GM23338 (cell line): ENCODE data around the gene PFKFB2. TPM values are rescaled to one million over a fixed set of nuclear protein-coding genes. Genes with fewer than 3 reads are reported as not detected.

Experiments used
- ATAC-seq: fragments of 200-7000 bp; cut with Tn5 transposase; 3 replicates; pipeline ENCODE4 v1.9.1; 2020
- DNase-seq: peaks from one replicate; pipeline ENCODE4 v3.0.0-alpha.2; 2015; ENCODE audit warnings: low spot score
- H2AFZ ChIP-seq: fragments of 200-600 bp; sonication (generic); 2 replicates; pipeline ENCODE4 v1.8.0; 2016; ENCODE audit warnings: antibody characterized with exemption, mild to moderate bottlenecking, moderate library complexity
- H3F3A ChIP-seq: fragments of 200-600 bp; sonication (generic); replicated peaks from 2 replicates; pipeline ENCODE4 v1.8.0; 2017; ENCODE audit warnings: antibody characterized with exemption, mixed run types, low read depth
- H3K27ac ChIP-seq: fragments of 200-600 bp; sonication (generic); 2 replicates; pipeline ENCODE4 v1.6.1; 2016; ENCODE audit warnings: low read depth
- H3K27me3 ChIP-seq: fragments of 200-600 bp; sonication (generic); 2 replicates; pipeline ENCODE4 v1.8.0; 2016; ENCODE audit warnings: mild to moderate bottlenecking, mixed run types, moderate library complexity; ENCODE audit not compliant: insufficient read depth
- H3K36me3 ChIP-seq: fragments of 200-600 bp; sonication (generic); 2 replicates; pipeline ENCODE4 v1.8.0; 2016; ENCODE audit warnings: mild to moderate bottlenecking; ENCODE audit not compliant: insufficient read depth
- H3K4me1 ChIP-seq: fragments of 200-600 bp; sonication (generic); 2 replicates; pipeline ENCODE4 v1.8.0; 2016; ENCODE audit warnings: mild to moderate bottlenecking, moderate library complexity; ENCODE audit not compliant: insufficient read depth
- H3K4me2 ChIP-seq: fragments of 200-600 bp; sonication (generic); 2 replicates; pipeline ENCODE4 v1.7.1; 2017; ENCODE audit warnings: mixed run types
- H3K4me3 ChIP-seq: fragments of 200-600 bp; sonication (generic); 2 replicates; pipeline ENCODE4 v1.6.1; 2016; ENCODE audit warnings: mixed run types
- H3K79me2 ChIP-seq: fragments of 200-600 bp; sonication (generic); replicated peaks from 2 replicates; pipeline ENCODE4 v1.8.0; 2017; ENCODE audit warnings: mild to moderate bottlenecking; ENCODE audit not compliant: insufficient read depth
- H3K9me2 ChIP-seq: fragments of 200-600 bp; sonication (generic); 2 replicates; pipeline ENCODE4 v1.8.0; 2017; ENCODE audit not compliant: insufficient read depth
- H4K20me1 ChIP-seq: fragments of 200-600 bp; sonication (generic); replicated peaks from 2 replicates; pipeline ENCODE4 v1.8.0; 2017; ENCODE audit warnings: mild to moderate bottlenecking; ENCODE audit not compliant: insufficient read depth
- H3K27ac Mint-ChIP-seq: 2 replicates; pipeline ENCODE4 v1.8.0; 2020; ENCODE audit warnings: inconsistent platforms, mild to moderate bottlenecking, moderate library complexity, mixed read lengths
- H3K27me3 Mint-ChIP-seq: 3 replicates; pipeline ENCODE4 v1.8.0; 2022; ENCODE audit warnings: low read depth, mild to moderate bottlenecking, moderate library complexity, mixed read lengths, inconsistent platforms; ENCODE audit not compliant: insufficient read depth, poor library complexity
- H3K36me3 Mint-ChIP-seq: 3 replicates; pipeline ENCODE4 v1.8.0; 2021; ENCODE audit warnings: low read depth, mild to moderate bottlenecking, inconsistent platforms, moderate library complexity, mixed read lengths
- H3K4me1 Mint-ChIP-seq: 3 replicates; pipeline ENCODE4 v1.8.0; 2020; ENCODE audit warnings: mild to moderate bottlenecking, inconsistent platforms, mixed read lengths
- H3K4me3 Mint-ChIP-seq: 3 replicates; pipeline ENCODE4 v1.8.0; 2021; ENCODE audit warnings: moderate library complexity, mild to moderate bottlenecking, inconsistent platforms, mixed read lengths
- H3K9me3 Mint-ChIP-seq: 3 replicates; pipeline ENCODE4 v1.8.0; 2020; ENCODE audit warnings: moderate library complexity, mild to moderate bottlenecking, inconsistent platforms, mixed read lengths
- ETS1 ChIP-seq: IDR thresholded peaks from 2 replicates; pipeline ENCODE4 v1.6.1; 2016; ENCODE audit warnings: antibody characterized with exemption
- EZH2 ChIP-seq: fragments of 200-600 bp; sonication (generic); IDR thresholded peaks from one replicate; pipeline ENCODE4 v1.8.0; 2017; ENCODE audit warnings: antibody characterized with exemption, mild to moderate bottlenecking, low read depth; ENCODE audit not compliant: unreplicated experiment
- NANOG ChIP-seq: IDR thresholded peaks from 2 replicates; pipeline ENCODE4 v1.6.1; 2016; ENCODE audit warnings: antibody characterized with exemption, borderline replicate concordance
- POLR2AphosphoS5 ChIP-seq: IDR thresholded peaks from 2 replicates; pipeline ENCODE4 v1.6.1; 2016; ENCODE audit warnings: antibody characterized with exemption, low read depth
- REST ChIP-seq: IDR thresholded peaks from one replicate; pipeline ENCODE4 v1.6.1; 2018; ENCODE audit warnings: antibody characterized with exemption; ENCODE audit not compliant: unreplicated experiment
- STAT1 ChIP-seq: IDR thresholded peaks from one replicate; pipeline ENCODE4 v1.6.1; 2016; ENCODE audit warnings: antibody characterized with exemption; ENCODE audit not compliant: unreplicated experiment
- ZNF331 ChIP-seq: fragments of 250-450 bp; sonication (Bioruptor Pico); IDR thresholded peaks from 2 replicates; pipeline ENCODE4 v1.5.0; 2020; ENCODE audit warnings: low read depth, mild to moderate bottlenecking, moderate library complexity
- polyA plus RNA-seq: library from polyadenylated mRNA; unstranded; fragments of >200 nt; fragmentation: Nextera tagmentation; extraction: Ambion mirVana; gene quantifications from 2 replicates; pipeline ENCODE4 v1.2.1, GENCODE V29; 2016
- total RNA-seq: library from RNA; depleted of rRNA; stranded (reverse); fragments of >200 nt; shearing (Covaris generic); gene quantifications from 2 replicates; pipeline ENCODE4 v1.2.3, GENCODE V29; 2014
- TF ChIP-seq, protein P1 (sequence below), 2 experiments: fragments of 200-600 bp in 1 of 2; sonication (generic) in 1 of 2; conservative IDR thresholded peaks; 2 replicates each; pipeline versions ENCODE4 v1.5.1 to v1.6.1; 2016 to 2017; ENCODE audit warnings: antibody characterized with exemption in 2 of 2, low read depth in 2 of 2, mild to moderate bottlenecking in 2 of 2, moderate library complexity in 1 of 2

Gene PFKFB2
- total and polyA plus RNA-seq, 2 experiments from 2014 or later = 4.9 to 14.8 TPM

DNA sequence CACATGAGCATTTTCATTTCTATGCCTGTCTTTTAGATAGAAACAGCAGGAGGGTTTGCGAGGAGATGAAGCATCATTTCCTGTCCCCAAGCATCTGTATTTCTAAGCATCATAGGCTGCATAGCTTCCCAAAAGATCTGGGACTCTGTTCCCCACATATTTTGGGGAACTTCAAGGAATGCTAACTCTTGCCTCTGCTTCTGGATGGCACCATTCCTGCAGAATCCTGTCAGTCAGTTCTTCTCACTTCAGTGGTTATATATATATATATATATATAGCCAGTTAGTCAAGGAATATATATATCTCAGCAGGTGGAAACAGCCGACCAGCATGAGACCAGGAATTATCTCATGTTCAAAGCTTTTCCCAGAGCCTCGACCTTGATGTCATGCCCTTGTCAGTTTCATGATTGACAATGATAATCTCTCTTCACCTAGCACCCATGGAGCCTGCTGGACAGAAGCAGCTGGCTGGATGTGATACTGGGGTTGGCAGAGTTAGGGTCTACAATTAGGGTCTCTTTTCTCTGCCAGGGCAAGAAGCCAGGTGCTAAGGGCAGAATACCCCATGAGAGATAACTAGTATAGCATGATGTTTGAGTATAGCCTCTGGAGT is 2.4 kb downstream of the PFKFB2 start:
- H3K79me2 ChIP-seq = peaks cover under 1% of the 10 kb centered on the region
- H3K36me3 ChIP-seq = no peaks in the 10 kb centered on the region; the same call in 1 of the 2 replicates
- Mint-ChIP-seq H3K4me1 (peaks cover 32% of the 10 kb centered on the region), H3K27me3 (peaks cover 5% of the 10 kb centered on the region), H3K36me3 (no peaks in the 10 kb centered on the region; the same call in 2 of the 3 replicates), H3K9me3 (no peaks in the 10 kb centered on the region; the same call in 2 of the 3 replicates), H3K27ac (no peak overlapping the region), H3K4me3 (no peak overlapping the region)
- H3K27me3 ChIP-seq = no peaks in the 10 kb centered on the region
- H4K20me1 ChIP-seq = no peaks in the 10 kb centered on the region; the same call in 1 of the 2 replicates
- H3K4me2 ChIP-seq = no peak overlapping the region
- H2AFZ ChIP-seq = no peak overlapping the region
- TF ChIP-seq EZH2 (no peak), ETS1 (no peak), ZNF331 (CRISPR knock-in tag) (no peak), NANOG (no peak), POLR2AphosphoS5 (no peak)
- TF ChIP-seq, protein P1, sequence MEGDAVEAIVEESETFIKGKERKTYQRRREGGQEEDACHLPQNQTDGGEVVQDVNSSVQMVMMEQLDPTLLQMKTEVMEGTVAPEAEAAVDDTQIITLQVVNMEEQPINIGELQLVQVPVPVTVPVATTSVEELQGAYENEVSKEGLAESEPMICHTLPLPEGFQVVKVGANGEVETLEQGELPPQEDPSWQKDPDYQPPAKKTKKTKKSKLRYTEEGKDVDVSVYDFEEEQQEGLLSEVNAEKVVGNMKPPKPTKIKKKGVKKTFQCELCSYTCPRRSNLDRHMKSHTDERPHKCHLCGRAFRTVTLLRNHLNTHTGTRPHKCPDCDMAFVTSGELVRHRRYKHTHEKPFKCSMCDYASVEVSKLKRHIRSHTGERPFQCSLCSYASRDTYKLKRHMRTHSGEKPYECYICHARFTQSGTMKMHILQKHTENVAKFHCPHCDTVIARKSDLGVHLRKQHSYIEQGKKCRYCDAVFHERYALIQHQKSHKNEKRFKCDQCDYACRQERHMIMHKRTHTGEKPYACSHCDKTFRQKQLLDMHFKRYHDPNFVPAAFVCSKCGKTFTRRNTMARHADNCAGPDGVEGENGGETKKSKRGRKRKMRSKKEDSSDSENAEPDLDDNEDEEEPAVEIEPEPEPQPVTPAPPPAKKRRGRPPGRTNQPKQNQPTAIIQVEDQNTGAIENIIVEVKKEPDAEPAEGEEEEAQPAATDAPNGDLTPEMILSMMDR (conservative IDR thresholded peaks at IDR 0.05; ENCODE audit: low read depth in 2 of 2) = no peak
- no peak overlapping the region for H3K27ac ChIP-seq
- no peak overlapping the region for H3K4me3 ChIP-seq
- ATAC-seq (no peak), DNase-seq (no peak)
- no peaks in the 10 kb centered on the region for H3K9me2 ChIP-seq
- no peaks in the 10 kb centered on the region for H3F3A ChIP-seq
- 0 out of 2 replicates have a peak, but pooled peaks cover 10% of the 10 kb centered on the region for H3K4me1 ChIP-seq

GRCh38 chr1:207056673-207057072 is 3.6 kb downstream of the PFKFB2 start:
- TF ChIP-seq REST (no peak), STAT1 (no peak), ETS1 (no peak), EZH2 (no peak), NANOG (no peak)
- no peaks in the 10 kb centered on the region; the same call in 2 of the 3 replicates for H3K9me3 Mint-ChIP-seq

More at GRCh38 chr1:207056673-207057072, 3.6 kb downstream of the PFKFB2 start:
- peaks cover 25% of the 10 kb centered on the region for H3K4me1 Mint-ChIP-seq
- Histone ChIP-seq H2AFZ (no peak overlapping the region), H3K36me3 (no peaks in the 10 kb centered on the region; the same call in 1 of the 2 replicates), H3K9me2 (no peaks in the 10 kb centered on the region), H3K27me3 (no peaks in the 10 kb centered on the region), H4K20me1 (no peaks in the 10 kb centered on the region; the same call in 1 of the 2 replicates), H3K4me2 (no peak overlapping the region), H3K4me1 (0 out of 2 replicates have a peak, but pooled peaks cover 6% of the 10 kb centered on the region), H3K4me3 (no peak overlapping the region), H3K79me2 (no peaks in the 10 kb centered on the region), H3K27ac (no peak overlapping the region), H3F3A (no peaks in the 10 kb centered on the region)
- H3K36me3 Mint-ChIP-seq = peaks cover 3% of the 10 kb centered on the region; the same call in 1 of the 3 replicates
- no peak overlapping the region for H3K27ac Mint-ChIP-seq
- H3K27me3 Mint-ChIP-seq = peaks cover 7% of the 10 kb centered on the region
- no peak for DNase-seq
- ATAC-seq = no peak
- no peak overlapping the region for H3K4me3 Mint-ChIP-seq
